Spleen (tissue), 7 donors: Measurements from ENCODE around the gene TSEN15.

Source experiments
- CTCF ChIP-seq, 11 experiments: fragments of 200-600 bp in 7 of 11; fragments of 450-650 bp in 4 of 11; sonication (generic) in 4 of 11; IDR thresholded peaks in 8 of 11; conservative IDR thresholded peaks in 3 of 11; 1 replicate in 7 of 11; 2 replicates in 4 of 11; pipeline versions ENCODE4 v1.4.0 to v1.8.0; 2016 to 2021; ENCODE audit warnings: antibody characterized with exemption in 11 of 11, inconsistent platforms in 4 of 11, mild to moderate bottlenecking in 1 of 11
- POLR2A ChIP-seq, 3 donors: fragments of 450-650 bp; IDR thresholded peaks; one replicate each; pipeline ENCODE4 v1.5.1; 2017; ENCODE audit warnings: antibody characterized with exemption in 3 of 3, mild to moderate bottlenecking in 1 of 3
- POLR2AphosphoS5 ChIP-seq, 3 donors: sonication (generic); formaldehyde crosslinking; IDR thresholded peaks; one replicate each; pipeline ENCODE4 v1.5.1; 2017; ENCODE audit warnings: antibody characterized with exemption in 3 of 3
- donor health status: DM: no; HTN: no; CAD: no; lungs with moderate emphysema.
- donor health status: DM: no; HTN: no; CAD: no.
- donor health status: DM: no; HTN: no; CAD: no.

- TF ChIP-seq CTCF (IDR thresholded peaks at IDR 0.05 in 8 of 11, conservative IDR thresholded peaks at IDR 0.05 in 3 of 11) (no peak), POLR2A (IDR thresholded peaks at IDR 0.05) (no peak), POLR2AphosphoS5 (IDR thresholded peaks at IDR 0.05) (no peak)
Observed at GRCh38 chr1:184002071-184002470, 49.5 kb upstream of the TSEN15 start.
